Measurements from ENCODE around the gene XRCC5.

- TF ChIP-seq CTCF (IDR thresholded peaks at IDR 0.05) = no peak
- no peak for TF ChIP-seq EZH2phosphoT487 (IDR thresholded peaks at IDR 0.05)
These were observed 79.4 kb downstream of the XRCC5 start for GRCh38 chr2:216188559-216188850.

Measured in neural progenitor cell (in vitro differentiated cells).